H1 (cell line): Measurements from ENCODE around the gene DSTYK. TPM values are rescaled to one million over a fixed set of nuclear protein-coding genes. Genes with fewer than 3 reads are reported as not detected.

Experiments used
- CTCF ChIA-PET: fragments of 300-600 bp; sonication (Branson Sonifier 250); formaldehyde crosslinking; loops from one replicate; lab custom pipeline; 2021; ENCODE audit not compliant: partially characterized antibody; lab: Charles Lee
- POLR2A ChIA-PET: fragments of 300-600 bp; sonication (Branson Sonifier 250); formaldehyde crosslinking; loops from one replicate; lab custom pipeline; 2021; ENCODE audit warnings: inconsistent platforms; ENCODE audit not compliant: partially characterized antibody; lab: Charles Lee
- DNase-seq, 2 experiments: peaks; one replicate each; pipeline versions ENCODE4 v3.0.0 to v3.0.0-alpha.2; 2010 to 2022; ENCODE audit warnings: low spot score in 2 of 2, low read depth in 1 of 2, mixed read lengths in 1 of 2
- FAIRE-seq: peaks from 2 replicates; lab custom pipeline; 2011; peaks lifted over from hg19 to GRCh38; lab: Jason Lieb, UNC
- H2AFZ ChIP-seq: 2 replicates; pipeline ENCODE4 v1.8.1; 2012; ENCODE audit warnings: low read length, inconsistent platforms
- H2AK5ac ChIP-seq: 2 replicates; pipeline ENCODE4 v1.6.1; 2013; ENCODE audit warnings: low read depth, low read length
- H2BK120ac ChIP-seq: replicated peaks from 2 replicates; pipeline ENCODE3; 2013; ENCODE audit warnings: low read depth, low read length, inconsistent platforms
- H2BK12ac ChIP-seq: 2 replicates; pipeline ENCODE4 v1.6.1; 2013; ENCODE audit warnings: low read depth, low read length
- H2BK15ac ChIP-seq: 2 replicates; pipeline ENCODE4 v1.6.1; 2013; ENCODE audit warnings: low read length
- H2BK20ac ChIP-seq: 2 replicates; pipeline ENCODE4 v1.6.1; 2013; ENCODE audit warnings: low read length
- H2BK5ac ChIP-seq: 2 replicates; pipeline ENCODE4 v1.6.1; 2013; ENCODE audit warnings: low read depth, low read length
- H3K14ac ChIP-seq: 2 replicates; pipeline ENCODE4 v1.6.1; 2013; ENCODE audit warnings: inconsistent platforms; ENCODE audit not compliant: insufficient read length
- H3K18ac ChIP-seq: 2 replicates; pipeline ENCODE4 v1.6.1; 2013; ENCODE audit warnings: low read length; ENCODE audit errors: extremely low read depth
- H3K23ac ChIP-seq: 2 replicates; pipeline ENCODE4 v1.6.1; 2013; ENCODE audit warnings: inconsistent platforms; ENCODE audit not compliant: insufficient read length
- H3K23me2 ChIP-seq: 2 replicates; pipeline ENCODE4 v1.6.1; 2013; ENCODE audit warnings: low read depth, low read length
- H3K27ac ChIP-seq: 2 replicates; pipeline ENCODE4 v1.6.1; 2011; ENCODE audit warnings: low read depth, low read length, inconsistent platforms
- H3K27me3 ChIP-seq, 4 experiments: replicated peaks in 1 of 4; 1 replicate in 1 of 4; 2 replicates in 3 of 4; pipeline versions ENCODE4 v1.6.1 to v1.8.1; 2011 to 2013; ENCODE audit warnings: low read length in 3 of 4, mild to moderate bottlenecking in 3 of 4, inconsistent platforms in 2 of 4, mixed read lengths in 2 of 4, moderate library complexity in 1 of 4; ENCODE audit not compliant: control insufficient read depth in 3 of 4, insufficient read depth in 3 of 4; ENCODE audit errors: extremely low read depth in 1 of 4
- H3K36me3 ChIP-seq, 4 experiments: 2 replicates each; pipeline versions ENCODE4 v1.6.1 to v1.8.1; 2011 to 2013; ENCODE audit warnings: mild to moderate bottlenecking in 4 of 4, low read length in 3 of 4, moderate library complexity in 2 of 4, control low read depth in 1 of 4, inconsistent platforms in 1 of 4; ENCODE audit not compliant: insufficient read depth in 4 of 4, control insufficient read depth in 2 of 4
- H3K4ac ChIP-seq: replicated peaks from 2 replicates; pipeline ENCODE3; 2013; ENCODE audit warnings: low read length, low read depth, mixed read lengths, inconsistent platforms; ENCODE audit not compliant: insufficient read length
- H3K4me1 ChIP-seq, 4 experiments: replicated peaks in 1 of 4; 1 replicate in 1 of 4; 2 replicates in 3 of 4; pipeline versions ENCODE4 v1.6.1 to v1.8.1; 2011 to 2013; ENCODE audit warnings: low read length in 3 of 4, inconsistent platforms in 2 of 4, mixed read lengths in 1 of 4; ENCODE audit not compliant: insufficient read depth in 4 of 4, control insufficient read depth in 3 of 4
- H3K4me2 ChIP-seq, 2 experiments: 2 replicates each; pipeline versions ENCODE4 v1.6.1 to v1.8.1; 2011 to 2013; ENCODE audit warnings: low read depth in 2 of 2, low read length in 2 of 2, control low read depth in 1 of 2, inconsistent platforms in 1 of 2, mild to moderate bottlenecking in 1 of 2; ENCODE audit not compliant: insufficient read depth in 1 of 2
- H3K4me3 ChIP-seq, 4 experiments: fragments of 200-600, 300-600 bp in 1 of 4; sonication (generic), shearing (Covaris generic), sonication (Bioruptor Twin) in 1 of 4; 2 replicates each; pipeline versions ENCODE4 v1.5.1 to v1.8.1; 2011 to 2016; ENCODE audit warnings: low read length in 4 of 4, low read depth in 3 of 4, control low read depth in 2 of 4, inconsistent platforms in 2 of 4, mild to moderate bottlenecking in 2 of 4, mixed read lengths in 1 of 4, moderate library complexity in 1 of 4; ENCODE audit not compliant: insufficient read depth in 2 of 4; ENCODE audit errors: extremely low read depth in 1 of 4
- H3K56ac ChIP-seq: replicated peaks from 2 replicates; pipeline ENCODE3; 2013; ENCODE audit warnings: low read depth, mild to moderate bottlenecking, mixed read lengths, low read length, inconsistent platforms; ENCODE audit not compliant: insufficient read length
- H3K79me1 ChIP-seq: 2 replicates; pipeline ENCODE4 v1.6.1; 2013; ENCODE audit warnings: low read depth, low read length, control low read depth
- H3K79me2 ChIP-seq, 2 experiments: 2 replicates each; pipeline versions ENCODE4 v1.6.1 to v1.8.1; 2012 to 2013; ENCODE audit warnings: low read length in 2 of 2, mild to moderate bottlenecking in 2 of 2, inconsistent platforms in 1 of 2; ENCODE audit not compliant: insufficient read depth in 2 of 2, control insufficient read depth in 1 of 2
- H3K9ac ChIP-seq, 4 experiments: replicated peaks in 1 of 4; 1 replicate in 1 of 4; 2 replicates in 3 of 4; pipeline versions ENCODE4 v1.6.1 to v1.8.1; 2011 to 2013; ENCODE audit warnings: low read depth in 3 of 4, low read length in 3 of 4, control low read depth in 2 of 4, mild to moderate bottlenecking in 2 of 4, moderate library complexity in 2 of 4, inconsistent platforms in 1 of 4; ENCODE audit errors: extremely low read depth in 1 of 4
- H3K9me3 ChIP-seq, 2 experiments: 2 replicates each; pipeline versions ENCODE4 v1.6.1 to v1.8.1; 2012 to 2013; ENCODE audit warnings: mild to moderate bottlenecking in 2 of 2, moderate library complexity in 2 of 2, control low read depth in 1 of 2, inconsistent platforms in 1 of 2, low read depth in 1 of 2, low read length in 1 of 2, mixed read lengths in 1 of 2; ENCODE audit not compliant: insufficient read depth in 2 of 2
- H4K20me1 ChIP-seq, 2 experiments: replicated peaks in 1 of 2; 2 replicates each; pipeline versions ENCODE3 to v1.8.1; 2011 to 2013; ENCODE audit warnings: inconsistent platforms in 2 of 2, low read length in 2 of 2, mild to moderate bottlenecking in 1 of 2; ENCODE audit not compliant: insufficient read depth in 2 of 2, control insufficient read depth in 1 of 2
- H4K5ac ChIP-seq: 2 replicates; pipeline ENCODE4 v1.6.1; 2013; ENCODE audit warnings: low read length, low read depth, mixed read lengths, inconsistent platforms; ENCODE audit not compliant: insufficient read length
- H4K8ac ChIP-seq: 2 replicates; pipeline ENCODE4 v1.8.0; 2013; ENCODE audit warnings: mild to moderate bottlenecking, moderate library complexity, low read length, inconsistent platforms; ENCODE audit not compliant: insufficient read depth; ENCODE audit errors: extremely low read depth
- H4K91ac ChIP-seq: replicated peaks from 2 replicates; pipeline ENCODE3; 2013; ENCODE audit warnings: low read length, mixed read lengths, inconsistent platforms; ENCODE audit not compliant: insufficient read length
- NANOG ChIP-seq: IDR thresholded peaks from 2 replicates; pipeline ENCODE4 v1.6.1; 2011; ENCODE audit warnings: low read length, low read depth, mild to moderate bottlenecking, inconsistent platforms; ENCODE audit not compliant: insufficient read depth, poor library complexity, severe bottlenecking
- POU5F1 ChIP-seq: IDR thresholded peaks from 2 replicates; pipeline ENCODE4 v1.6.1; 2011; ENCODE audit warnings: low read depth, mild to moderate bottlenecking, low read length, moderate library complexity
- polyA plus RNA-seq, 7 experiments: library from polyadenylated mRNA; depleted of rRNA in 3 of 7; stranded (reverse) in 5 of 7; unstranded in 2 of 7; fragments of >200 nt in 5 of 7; fragments of 200-250 nt in 2 of 7; gene quantifications; 1 replicate in 5 of 7; 2 replicates in 1 of 7; 4 replicates in 1 of 7; pipeline versions ENCODE4 v1.2.1 to v1.2.3, GENCODE V29; 2011 to 2013; ENCODE audit warnings: missing spikeins in 2 of 7, mixed read lengths in 2 of 7
- total RNA-seq: library from RNA; stranded (reverse); fragmentation: NEBNext Ultra II Directional; extraction: Animal tissue kit (Norgen Biotek cat#: 25700); gene quantifications from 2 replicates; pipeline ENCODE4 v1.2.1, GENCODE V29; 2021

The DSTYK gene
- total and polyA plus RNA-seq, 2 of the 8 experiments (the other 6 are each of a cell fraction or from before 2014, with no cell fraction given), result 2.7 to 8.5 TPM

DNA sequence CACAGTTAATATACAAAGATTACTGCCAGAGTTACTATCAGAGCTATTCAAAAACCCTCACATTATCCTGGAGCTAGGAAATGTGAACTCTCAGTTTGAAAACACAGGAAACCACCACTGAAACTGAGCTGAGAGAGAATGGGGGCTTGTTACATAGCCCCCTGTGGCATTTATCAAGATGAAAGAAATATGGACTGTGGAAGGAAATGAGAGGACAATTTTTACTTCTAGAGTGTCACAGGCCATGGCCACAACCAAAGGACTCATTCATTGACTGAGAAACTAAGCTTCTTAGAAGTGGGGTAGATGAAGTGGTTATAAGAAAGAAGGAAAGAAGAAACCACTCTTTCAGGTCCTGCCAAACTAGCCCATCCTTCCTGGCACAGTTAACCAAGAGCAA lies 25.3 kb downstream of the DSTYK start:
- Histone ChIP-seq H3K4me1 (peaks cover 4 to 26% (median 19%) of the 10 kb centered on the region in 4 experiments), H3K23ac (no peak overlapping the region), H3K4ac (no peak overlapping the region), H3K56ac (no peak overlapping the region), H3K79me1 (peaks cover 2% of the 10 kb centered on the region; the same call in 1 of the 2 replicates), H3K4me2 (no peak overlapping the region), H4K8ac (no peak overlapping the region), H3K14ac (no peak overlapping the region), H3K9ac (no peak overlapping the region), H2AK5ac (no peak overlapping the region), H2BK5ac (no peak overlapping the region), H3K23me2 (no peaks in the 10 kb centered on the region), H3K27ac (no peak overlapping the region), H3K18ac (no peak overlapping the region), H4K5ac (no peak overlapping the region), H3K36me3 (peaks cover 0 to 3% (median 0%) of the 10 kb centered on the region in 4 experiments; a peak in 1 of 8 replicates), H2AFZ (no peak overlapping the region), H2BK20ac (no peak overlapping the region), H4K91ac (no peak overlapping the region), H2BK15ac (no peak overlapping the region), H3K79me2 (peaks cover 0 to 33% of the 10 kb centered on the region in 2 experiments; a peak in 2 of 4 replicates), H2BK12ac (no peak overlapping the region), H4K20me1 (no peaks in the 10 kb centered on the region), H3K27me3 (no peaks in the 10 kb centered on the region), H2BK120ac (no peak overlapping the region), H3K4me3 (no peak overlapping the region), H3K9me3 (no peaks in the 10 kb centered on the region)
- CTCF ChIA-PET, result interaction anchor here (0.6 to 1.1 kb wide), 3 partner anchors 43 to 1289 kb away, joined by 3 to 5 read pairs (median 3); no protein-coding TSS in a partner anchor
- no peak for TF ChIP-seq NANOG
- no peak for TF ChIP-seq POU5F1
- DNase-seq (no peak), FAIRE-seq (no peak)
- POLR2A ChIA-PET, result no interaction called here
